ENCODE data around the gene C16orf89. TPM values are rescaled to one million over a fixed set of nuclear protein-coding genes. Genes with fewer than 3 reads are reported as not detected.
A peak's percentile ranks its signal among the peaks of the same experiment; 100 is the strongest.
"Not testable (repeated sequence)": the region's sequence is repeated elsewhere in the genome, so short reads cannot be mapped to it uniquely, and the experiment has no call there.

C16orf89 gene
- total RNA-seq, 1 experiment from 2014 or later: not detected

- Histone ChIP-seq H3K9me2 (replicated peaks; ENCODE audit: low read length) (no peaks in the 10 kb centered on the region), H3K27me3 (ENCODE audit: low read length) (no peaks in the 10 kb centered on the region), H3K27ac (ENCODE audit: low read length) (no peak overlapping the region), H3K4me3 (ENCODE audit: low read length) (no peak overlapping the region), H3F3A (ENCODE audit: low read length, unreplicated experiment) (no peaks in the 10 kb centered on the region), H3K9ac (ENCODE audit: low read length) (no peak overlapping the region), H4K20me1 (ENCODE audit: low read length) (no peaks in the 10 kb centered on the region), H3K9me3 (ENCODE audit: low read length) (no peaks in the 10 kb centered on the region), H2AFZ (ENCODE audit: low read length) (no peak overlapping the region), H3K4me1 (ENCODE audit: insufficient read depth, low read length) (peaks cover 16% of the 10 kb centered on the region), H3K79me2 (ENCODE audit: low read length) (peaks cover 17% of the 10 kb centered on the region), H3K36me3 (ENCODE audit: low read depth, low read length) (no peaks in the 10 kb centered on the region), H3K4me2 (ENCODE audit: low read length) (no peak overlapping the region)
- CTCF ChIA-PET: no interaction called here
- DNase-seq (no peak), ATAC-seq (no peak)
- TF ChIP-seq EZH2phosphoT487 (IDR thresholded peaks at IDR 0.05; ENCODE audit: borderline replicate concordance, low read length): no peak
- no peak for TF ChIP-seq EZH2 (IDR thresholded peaks at IDR 0.05; ENCODE audit: low read length, unreplicated experiment)
- no peak for TF ChIP-seq CTCF (conservative IDR thresholded peaks at IDR 0.05; ENCODE audit: low read depth, low read length)
- POLR2A ChIA-PET (ENCODE audit: unreplicated experiment): no interaction called here
- intact Hi-C loops (cut with micrococcal nuclease): no loop called here
- no TSS peak for BruUV-seq (replicated peaks)
These were observed 9.9 kb upstream of the C16orf89 start for GRCh38 chr16:5075637-5076036.

- CTCF ChIA-PET: not testable (repeated sequence)
These were observed 8.0 kb upstream of the C16orf89 start for GRCh38 chr16:5073771-5074170.

GRCh38 chr16:5073279-5073629 is 7.5 kb upstream of the C16orf89 start:
- CTCF ChIA-PET: no interaction called here
- H3K27ac ChIP-seq (ENCODE audit: low read length): no peak overlapping the region
- H3K79me2 ChIP-seq (ENCODE audit: low read length): peaks cover 17% of the 10 kb centered on the region
- ATAC-seq: 0 out of 2 replicates have a peak, but pooled peaks have one; percentile 18
- no TSS peak for BruUV-seq (replicated peaks)
- no peaks in the 10 kb centered on the region for H3K9me3 ChIP-seq (ENCODE audit: low read length)
- DNase-seq: peak; percentile 15
- peak overlapping the region; percentile 86; the same call in 1 of the 2 replicates for H3K4me2 ChIP-seq (ENCODE audit: low read length)
- TF ChIP-seq CTCF (conservative IDR thresholded peaks at IDR 0.05; ENCODE audit: low read depth, low read length) (no peak), EZH2 (IDR thresholded peaks at IDR 0.05; ENCODE audit: low read length, unreplicated experiment) (no peak), EZH2phosphoT487 (IDR thresholded peaks at IDR 0.05; ENCODE audit: borderline replicate concordance, low read length) (no peak)
- H3K36me3 ChIP-seq (ENCODE audit: low read depth, low read length): no peaks in the 10 kb centered on the region
- no peaks in the 10 kb centered on the region for H3K27me3 ChIP-seq (ENCODE audit: low read length)
- intact Hi-C loops (cut with micrococcal nuclease): no loop called here
- no peaks in the 10 kb centered on the region for H4K20me1 ChIP-seq (ENCODE audit: low read length)
- H3K9ac ChIP-seq (ENCODE audit: low read length): no peak overlapping the region
- H2AFZ ChIP-seq (ENCODE audit: low read length): no peak overlapping the region
- H3K9me2 ChIP-seq (replicated peaks; ENCODE audit: low read length): no peaks in the 10 kb centered on the region
- H3K4me3 ChIP-seq (ENCODE audit: low read length): 0 out of 2 replicates have a peak overlapping the region, but pooled peaks have one; percentile 78
- H3F3A ChIP-seq (ENCODE audit: low read length, unreplicated experiment): no peaks in the 10 kb centered on the region
- POLR2A ChIA-PET (ENCODE audit: unreplicated experiment): interaction anchor here (0.7 kb wide), 1 partner anchor 24 kb away, joined by 8 read pairs; the partner anchor contains the start of gene EEF2KMT
- H3K4me1 ChIP-seq (ENCODE audit: insufficient read depth, low read length): peaks cover 16% of the 10 kb centered on the region

More at GRCh38 chr16:5073771-5074170, 8.0 kb upstream of the C16orf89 start:
- H3K27me3 ChIP-seq (ENCODE audit: low read length); intact Hi-C loops (cut with micrococcal nuclease); H3K36me3 ChIP-seq (ENCODE audit: low read depth, low read length); H3K9ac ChIP-seq (ENCODE audit: low read length); H3F3A ChIP-seq (ENCODE audit: low read length, unreplicated experiment); H3K27ac ChIP-seq (ENCODE audit: low read length); H3K4me3 ChIP-seq (ENCODE audit: low read length); H2AFZ ChIP-seq (ENCODE audit: low read length); H3K9me2 ChIP-seq (replicated peaks; ENCODE audit: low read length); H3K4me2 ChIP-seq (ENCODE audit: low read length); ATAC-seq; BruUV-seq (replicated peaks); H3K9me3 ChIP-seq (ENCODE audit: low read length); H4K20me1 ChIP-seq (ENCODE audit: low read length); DNase-seq: not testable (repeated sequence)
- Histone ChIP-seq H3K79me2 (ENCODE audit: low read length) (peaks cover 17% of the 10 kb centered on the region), H3K4me1 (ENCODE audit: insufficient read depth, low read length) (peaks cover 16% of the 10 kb centered on the region)
- POLR2A ChIA-PET (ENCODE audit: unreplicated experiment): interaction anchor here (0.7 kb wide), 1 partner anchor 24 kb away, joined by 8 read pairs; the partner anchor contains the start of gene EEF2KMT
